Activated CD8-positive, alpha-beta memory T cell treated with anti-CD3 and anti-CD28 coated beads, Interleukin-2, amount 50 U/mL, for 1 hour (primary cell): Measurements from ENCODE around the gene IFIT1B.
"Not testable (repeated sequence)": the region's sequence is repeated elsewhere in the genome, so short reads cannot be mapped to it uniquely, and the experiment has no call there.

Experiments
- DNase-seq: peaks from one replicate; pipeline ENCODE4 v3.0.0-alpha.2; 2020; ENCODE audit errors: extremely low read depth

IFIT1B gene

GRCh38 chr10:89379103-89379502, 1.2 kb downstream of the IFIT1B start:
- no peak for DNase-seq

- no peak for DNase-seq
Observed at GRCh38 chr10:89382757-89383156, 4.9 kb downstream of the IFIT1B start.

DNA sequence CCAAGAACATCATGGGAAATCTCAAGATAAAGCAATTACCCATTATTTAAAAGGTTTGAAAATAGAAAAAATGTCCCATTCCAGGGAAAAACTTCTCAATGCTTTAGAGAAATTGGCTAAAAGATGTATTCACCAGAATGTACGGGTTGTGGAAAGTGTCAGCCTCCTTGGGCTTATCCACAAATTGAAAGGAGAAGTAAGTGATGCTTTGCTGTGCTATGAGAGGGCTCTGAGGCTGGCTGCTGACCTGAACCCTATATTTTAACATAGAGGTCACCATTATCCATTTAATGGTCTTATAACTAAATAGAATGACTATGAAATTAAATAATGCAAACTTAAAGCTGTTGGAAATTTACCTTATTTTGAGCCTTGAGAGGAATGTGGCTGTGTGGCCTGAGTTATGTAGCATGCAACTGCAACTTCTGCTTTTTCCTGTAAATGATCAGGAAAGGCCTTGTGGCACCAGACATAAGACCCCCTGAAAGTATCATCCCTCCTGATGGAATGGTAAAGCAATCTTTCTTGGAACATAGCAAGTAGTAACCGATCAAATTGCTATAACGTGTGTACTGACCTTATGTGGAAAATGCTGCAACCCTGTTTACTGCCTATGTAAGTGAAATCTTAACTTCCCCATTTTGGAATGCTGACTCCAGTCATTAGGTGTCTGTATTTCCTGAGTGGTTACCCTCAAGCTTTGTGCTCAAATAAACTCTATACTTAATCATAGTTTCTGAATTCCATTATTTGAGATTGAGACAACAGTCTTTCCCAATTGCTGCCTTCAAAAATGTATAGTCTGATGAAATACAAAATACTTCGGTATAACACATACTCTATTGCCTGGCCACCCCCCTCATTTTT, 6.9 kb downstream of the IFIT1B start:
- DNase-seq, result no peak

- DNase-seq, result no peak
Observed at GRCh38 chr10:89388806-89389205, 10.9 kb downstream of the IFIT1B start.

DNA sequence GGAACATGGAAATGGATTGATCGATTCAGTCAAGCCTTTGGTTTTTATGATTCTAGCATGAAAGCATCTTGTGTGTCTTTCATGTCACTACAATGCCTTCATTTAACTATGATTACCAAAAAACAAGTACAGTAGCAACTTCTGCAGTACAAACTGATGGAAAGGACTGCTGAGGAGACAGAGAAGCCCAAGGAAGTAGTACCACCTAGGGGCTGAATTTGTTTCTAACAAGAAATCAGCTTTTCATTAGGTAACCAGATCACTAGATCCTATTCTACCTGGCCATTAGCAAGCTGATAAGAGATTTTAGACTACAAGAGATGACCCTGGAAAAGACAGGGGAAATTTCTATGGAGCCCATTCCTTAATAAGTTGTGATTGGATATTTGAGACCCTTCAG, 11.4 kb downstream of the IFIT1B start:
- DNase-seq, result no peak

- no peak for DNase-seq
Observed at GRCh38 chr10:89390476-89391225, 12.8 kb downstream of the IFIT1B start.

DNA sequence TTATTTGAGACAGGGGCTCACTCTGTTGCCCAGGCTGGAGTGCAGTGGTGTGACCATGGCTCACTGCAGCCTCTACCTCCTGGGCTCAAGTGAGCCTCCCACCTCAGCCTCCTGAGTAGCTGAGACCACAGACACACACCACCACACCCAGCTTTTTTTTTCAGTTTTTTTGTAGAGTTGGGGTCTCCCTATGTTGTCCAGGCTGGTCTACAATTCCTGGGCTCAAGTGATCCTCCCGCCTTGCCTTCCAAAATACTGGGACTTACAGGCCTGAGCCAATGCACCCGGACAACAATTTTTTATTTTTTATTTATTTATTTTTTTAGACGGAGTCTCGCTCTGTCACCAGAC, 13.3 kb downstream of the IFIT1B start:
- not testable (repeated sequence) for DNase-seq

DNA sequence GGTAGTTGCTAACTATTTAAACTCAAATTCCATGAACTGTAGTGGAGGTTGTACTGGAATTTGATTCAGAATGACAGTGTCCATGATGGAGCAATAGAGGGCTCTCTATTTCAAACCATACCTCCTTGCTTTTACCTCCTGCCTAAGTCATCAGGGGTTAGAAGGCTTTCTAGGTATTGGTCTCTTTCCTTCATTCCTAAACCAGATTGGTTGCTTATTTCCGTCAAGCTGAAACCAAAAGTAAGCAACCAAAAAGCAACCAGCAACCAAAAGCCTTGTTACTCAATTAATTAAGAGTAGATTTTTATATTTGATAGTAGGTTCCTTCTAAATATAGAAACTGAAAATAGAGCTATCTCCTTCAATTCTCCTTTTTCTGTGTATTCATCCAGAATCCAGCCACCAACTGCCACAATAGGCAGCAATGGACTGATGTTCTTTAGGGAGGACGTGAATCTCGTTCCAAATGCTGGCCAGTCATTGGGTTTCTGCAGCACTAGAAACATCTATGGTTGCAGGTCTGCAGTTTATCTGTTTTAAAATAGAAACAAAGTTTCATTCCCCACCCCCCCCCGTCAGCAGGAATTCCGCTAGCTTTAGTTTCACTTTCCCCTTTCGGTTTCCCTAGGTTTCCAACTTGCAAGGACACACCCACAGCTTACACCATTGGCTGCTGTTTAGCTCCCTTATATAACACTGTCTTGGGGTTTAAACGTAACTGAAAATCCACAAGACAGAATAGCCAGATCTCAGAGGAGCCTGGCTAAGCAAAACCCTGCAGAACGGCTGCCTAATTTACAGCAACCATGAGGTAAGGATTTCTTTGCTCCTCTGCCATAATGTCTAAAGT, 14.3 kb downstream of the IFIT1B start, which contains the start of gene IFIT1:
Gene IFIT1, plus strand, starts transcription at position 717 of the 850 bp plus-strand sequence. Its CDS starts 90 bp downstream, at position 807.
- no peak for DNase-seq

DNA sequence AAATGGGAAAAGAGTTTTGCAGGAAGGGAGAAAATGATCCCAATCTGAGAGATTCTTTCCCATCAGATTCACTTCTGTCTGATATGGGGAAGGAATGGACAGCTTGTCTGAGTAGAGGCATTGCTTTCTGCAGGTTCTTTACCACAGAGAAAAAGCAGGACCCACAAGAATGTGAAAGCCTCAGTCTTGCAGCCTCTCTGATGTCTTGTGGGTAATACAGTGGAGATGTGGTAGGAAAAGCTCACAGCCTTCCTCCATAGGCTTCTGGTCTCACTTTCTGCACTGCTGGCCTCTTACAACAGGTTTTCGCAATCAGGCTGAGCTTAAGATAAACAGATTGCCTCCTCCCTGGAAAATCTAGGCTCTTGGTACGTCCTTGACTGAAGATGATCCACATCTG, 15.1 kb downstream of the IFIT1B start:
- no peak for DNase-seq

DNA sequence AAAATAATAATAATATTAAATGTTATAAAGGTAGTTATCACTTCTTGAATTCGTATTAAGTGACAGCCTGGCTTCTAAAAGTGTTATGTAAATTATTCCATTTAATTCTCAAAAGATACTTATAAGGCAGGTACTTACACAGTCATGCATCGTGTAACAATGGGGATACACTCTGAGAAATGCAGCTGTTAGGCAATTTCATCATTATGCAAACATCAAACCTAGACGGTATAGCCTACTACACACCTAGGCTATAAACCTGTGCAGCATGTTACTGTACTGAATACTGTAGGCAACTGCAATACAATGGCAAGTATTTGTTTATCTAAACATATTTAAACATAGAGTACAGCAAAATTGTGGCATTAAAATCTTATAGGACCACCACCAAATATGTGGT, 16.0 kb downstream of the IFIT1B start:
- DNase-seq, result no peak

DNA sequence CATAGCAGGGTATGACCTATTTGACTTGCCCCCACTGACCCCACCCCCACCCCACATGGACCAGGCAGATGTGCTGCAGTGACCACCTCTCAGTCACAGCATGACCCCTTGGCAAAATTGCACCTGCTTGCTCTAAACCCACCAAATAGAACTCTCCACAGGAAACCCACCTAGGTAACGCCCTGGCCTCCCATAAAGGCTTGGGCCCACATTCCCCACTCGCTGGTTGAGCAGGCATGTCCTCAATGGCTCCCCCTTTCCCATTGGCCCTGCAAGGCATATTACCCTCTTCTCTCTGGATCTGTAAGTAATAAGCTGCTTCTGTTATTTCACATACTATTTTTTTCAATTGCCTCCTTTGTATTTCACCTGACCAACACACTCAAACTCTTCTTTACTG, 17.3 kb downstream of the IFIT1B start:
- no peak for DNase-seq

- no peak for DNase-seq
Observed at GRCh38 chr10:89398003-89398749, 20.3 kb downstream of the IFIT1B start.

- DNase-seq, result no peak
Observed at GRCh38 chr10:89399956-89400355, 22.1 kb downstream of the IFIT1B start.

- DNase-seq, result no peak
Observed at GRCh38 chr10:89403043-89403442, 25.2 kb downstream of the IFIT1B start.

DNA sequence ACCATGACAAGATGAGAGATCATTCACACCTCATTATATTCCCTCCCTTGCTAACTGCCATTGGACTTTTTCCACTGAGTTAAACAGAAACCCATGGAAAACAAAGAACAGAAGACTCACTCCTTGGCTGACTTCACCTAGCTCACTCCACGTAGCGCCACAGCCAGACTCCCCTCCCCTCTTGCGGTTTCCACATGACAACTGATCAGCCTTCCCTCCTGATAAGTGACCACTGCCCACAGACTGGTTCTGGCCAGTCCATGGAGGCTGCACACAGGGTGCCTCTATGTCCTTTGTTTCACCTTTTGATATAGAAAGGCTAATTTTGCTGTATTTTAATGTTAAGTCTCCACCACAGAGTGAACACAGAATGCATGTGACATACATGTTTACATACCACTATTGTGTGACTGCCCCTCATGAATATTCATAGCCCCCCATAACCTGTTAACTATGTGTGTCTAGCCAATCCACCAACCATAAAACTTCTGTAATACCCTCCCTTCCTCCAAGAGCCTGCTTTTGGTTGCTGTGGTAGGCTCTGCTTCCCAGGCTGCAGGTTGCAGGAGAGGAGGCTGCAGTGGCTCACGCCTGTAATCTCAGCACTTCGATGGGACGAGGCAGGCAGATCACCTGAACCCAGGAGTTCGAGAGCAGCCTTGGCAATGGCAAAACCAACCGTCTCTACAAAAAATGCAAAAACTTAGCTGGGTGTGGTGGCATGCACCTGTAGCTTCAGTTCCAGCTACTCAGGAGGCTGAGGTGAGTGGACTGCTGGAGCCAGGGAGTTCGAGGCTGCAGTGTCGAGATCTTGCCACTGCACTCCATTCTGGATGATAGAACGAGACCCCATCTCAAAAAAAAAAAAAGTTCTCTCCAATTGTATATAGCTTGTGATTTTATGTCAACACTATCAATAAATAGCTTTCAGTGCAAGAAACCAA, 26.5 kb downstream of the IFIT1B start:
- DNase-seq, result no peak

- not testable (repeated sequence) for DNase-seq
Observed at GRCh38 chr10:89406178-89406577, 28.3 kb downstream of the IFIT1B start.

DNA sequence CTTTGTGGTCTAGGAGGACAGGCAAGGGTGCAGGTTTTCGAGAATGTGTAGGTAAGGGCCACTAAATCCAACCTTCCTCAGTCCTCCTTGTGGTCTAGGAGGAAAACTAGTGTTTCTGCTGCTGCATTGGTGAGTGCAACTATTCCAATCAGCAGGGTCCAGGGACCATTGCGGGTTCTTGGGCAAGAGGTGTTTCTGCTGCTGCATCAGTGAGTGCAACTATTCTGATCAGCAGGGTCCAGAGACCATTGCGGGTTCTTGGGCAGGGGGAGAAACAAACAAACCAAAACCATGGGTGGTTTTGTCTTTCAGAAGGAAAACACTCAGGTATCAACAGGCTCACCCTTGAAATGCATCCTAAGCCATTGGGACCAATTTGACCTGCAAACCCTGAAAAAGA, 29.9 kb downstream of the IFIT1B start:
- not testable (repeated sequence) for DNase-seq

DNA sequence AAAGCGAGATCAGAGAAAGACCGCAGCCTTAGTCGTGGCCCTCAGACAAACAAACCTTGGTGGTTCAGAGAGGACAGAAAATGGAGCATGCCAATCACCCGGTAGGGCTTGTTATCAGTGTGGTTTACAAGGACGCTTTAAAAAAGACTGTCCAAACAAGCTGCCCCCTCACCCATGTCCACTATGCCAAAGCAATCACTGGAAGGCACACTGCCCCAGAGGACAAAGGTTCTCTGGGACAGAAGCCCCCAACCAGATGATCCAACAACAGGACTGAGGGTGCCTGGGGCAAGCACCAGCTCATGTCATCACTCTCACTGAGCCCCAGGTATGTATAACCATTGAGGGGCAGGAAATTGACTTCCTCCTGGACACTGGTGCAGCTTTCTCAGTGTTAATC, 31.4 kb downstream of the IFIT1B start:
- DNase-seq, result not testable (repeated sequence)

- DNase-seq, result not testable (repeated sequence)
Observed at GRCh38 chr10:89410551-89410950, 32.7 kb downstream of the IFIT1B start.

- not testable (repeated sequence) for DNase-seq
Observed at GRCh38 chr10:89411135-89411534, 33.3 kb downstream of the IFIT1B start.
